ENCODE measurements around the gene DENND5A. TPM values are rescaled to one million over a fixed set of nuclear protein-coding genes. Genes with fewer than 3 reads are reported as not detected.

The DENND5A gene
- total and polyA plus RNA-seq, 9 of the 15 experiments (the other 6 are each of a cell fraction or from before 2014, with no cell fraction given) = 11.7 to 130 (median 46.3) TPM

GRCh38 chr11:9176550-9176949, 88.6 kb downstream of the DENND5A start:
- Histone ChIP-seq H4K20me1 (replicated peaks; ENCODE audit: control insufficient read depth, insufficient read depth, low read length) (no peaks in the 10 kb centered on the region), H3K27ac (ENCODE audit: extremely low read depth, low read depth, low read length) (no peak overlapping the region), H3K4me2 (ENCODE audit: insufficient read depth, low read length) (no peak overlapping the region), H3K36me3 (ENCODE audit: control insufficient read depth, insufficient read depth, low read length) (peaks cover 62% of the 10 kb centered on the region), H3K4me1 (replicated peaks in 1 of 2; ENCODE audit: control insufficient read depth in 2 of 2, insufficient read depth in 2 of 2, low read length in 2 of 2) (no peaks in the 10 kb centered on the region), H3K79me2 (ENCODE audit: control insufficient read depth, insufficient read depth, low read length) (no peaks in the 10 kb centered on the region), H3K9me1 (ENCODE audit: control insufficient read depth, insufficient read depth, low read length) (no peaks in the 10 kb centered on the region), H3K4me3 (no peak overlapping the region), H2AFZ (ENCODE audit: low read depth, low read length) (no peak overlapping the region), H3K27me3 (ENCODE audit: control insufficient read depth in 2 of 2, insufficient read depth in 2 of 2, low read length in 2 of 2) (no peaks in the 10 kb centered on the region), H3K9me3 (replicated peaks; ENCODE audit: control insufficient read depth, insufficient read depth, low read depth, low read length) (no peaks in the 10 kb centered on the region), H3K9ac (ENCODE audit: insufficient read depth in 1 of 2, low read depth in 2 of 2, low read length in 2 of 2) (no peak overlapping the region)
- no TSS peak for BruUV-seq (replicated peaks)
- no peak for TF ChIP-seq DIDO1 (tag; IDR thresholded peaks at IDR 0.05; ENCODE audit: low read depth)
- TF ChIP-seq HDAC1 (IDR thresholded peaks at IDR 0.05) = no peak
- TF ChIP-seq ELF1 (tag; IDR thresholded peaks at IDR 0.05) = no peak
- TF ChIP-seq IRF2 (CRISPR knock-in tag; IDR thresholded peaks at IDR 0.05) = no peak
- TF ChIP-seq DMBX1 (CRISPR knock-in tag; IDR thresholded peaks at IDR 0.05; ENCODE audit: borderline replicate concordance) = no peak
- TF ChIP-seq NFIC (IDR thresholded peaks at IDR 0.05) = no peak
- no peak for TF ChIP-seq FOXJ2 (tag; IDR thresholded peaks at IDR 0.05)
- TF ChIP-seq, protein P1, sequence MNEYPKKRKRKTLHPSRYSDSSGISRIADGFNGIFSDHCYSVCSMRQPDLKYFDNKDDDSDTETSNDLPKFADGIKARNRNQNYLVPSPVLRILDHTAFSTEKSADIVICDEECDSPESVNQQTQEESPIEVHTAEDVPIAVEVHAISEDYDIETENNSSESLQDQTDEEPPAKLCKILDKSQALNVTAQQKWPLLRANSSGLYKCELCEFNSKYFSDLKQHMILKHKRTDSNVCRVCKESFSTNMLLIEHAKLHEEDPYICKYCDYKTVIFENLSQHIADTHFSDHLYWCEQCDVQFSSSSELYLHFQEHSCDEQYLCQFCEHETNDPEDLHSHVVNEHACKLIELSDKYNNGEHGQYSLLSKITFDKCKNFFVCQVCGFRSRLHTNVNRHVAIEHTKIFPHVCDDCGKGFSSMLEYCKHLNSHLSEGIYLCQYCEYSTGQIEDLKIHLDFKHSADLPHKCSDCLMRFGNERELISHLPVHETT (CRISPR knock-in tag; conservative IDR thresholded peaks at IDR 0.05 in 1 of 2, IDR thresholded peaks at IDR 0.05 in 1 of 2) = no peak
- TF ChIP-seq, protein P2, sequence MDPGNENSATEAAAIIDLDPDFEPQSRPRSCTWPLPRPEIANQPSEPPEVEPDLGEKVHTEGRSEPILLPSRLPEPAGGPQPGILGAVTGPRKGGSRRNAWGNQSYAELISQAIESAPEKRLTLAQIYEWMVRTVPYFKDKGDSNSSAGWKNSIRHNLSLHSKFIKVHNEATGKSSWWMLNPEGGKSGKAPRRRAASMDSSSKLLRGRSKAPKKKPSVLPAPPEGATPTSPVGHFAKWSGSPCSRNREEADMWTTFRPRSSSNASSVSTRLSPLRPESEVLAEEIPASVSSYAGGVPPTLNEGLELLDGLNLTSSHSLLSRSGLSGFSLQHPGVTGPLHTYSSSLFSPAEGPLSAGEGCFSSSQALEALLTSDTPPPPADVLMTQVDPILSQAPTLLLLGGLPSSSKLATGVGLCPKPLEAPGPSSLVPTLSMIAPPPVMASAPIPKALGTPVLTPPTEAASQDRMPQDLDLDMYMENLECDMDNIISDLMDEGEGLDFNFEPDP (CRISPR knock-in tag; IDR thresholded peaks at IDR 0.05) = no peak
- TF ChIP-seq, protein P3, sequence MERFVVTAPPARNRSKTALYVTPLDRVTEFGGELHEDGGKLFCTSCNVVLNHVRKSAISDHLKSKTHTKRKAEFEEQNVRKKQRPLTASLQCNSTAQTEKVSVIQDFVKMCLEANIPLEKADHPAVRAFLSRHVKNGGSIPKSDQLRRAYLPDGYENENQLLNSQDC (CRISPR knock-in tag; IDR thresholded peaks at IDR 0.05) = no peak
- TF ChIP-seq MAX (CRISPR knock-in tag; IDR thresholded peaks at IDR 0.05) = no peak
- no peak for TF ChIP-seq ZNF253 (CRISPR knock-in tag; conservative IDR thresholded peaks at IDR 0.05)
- no peak for TF ChIP-seq TRIM24 (IDR thresholded peaks at IDR 0.05)
- TF ChIP-seq, protein P4, sequence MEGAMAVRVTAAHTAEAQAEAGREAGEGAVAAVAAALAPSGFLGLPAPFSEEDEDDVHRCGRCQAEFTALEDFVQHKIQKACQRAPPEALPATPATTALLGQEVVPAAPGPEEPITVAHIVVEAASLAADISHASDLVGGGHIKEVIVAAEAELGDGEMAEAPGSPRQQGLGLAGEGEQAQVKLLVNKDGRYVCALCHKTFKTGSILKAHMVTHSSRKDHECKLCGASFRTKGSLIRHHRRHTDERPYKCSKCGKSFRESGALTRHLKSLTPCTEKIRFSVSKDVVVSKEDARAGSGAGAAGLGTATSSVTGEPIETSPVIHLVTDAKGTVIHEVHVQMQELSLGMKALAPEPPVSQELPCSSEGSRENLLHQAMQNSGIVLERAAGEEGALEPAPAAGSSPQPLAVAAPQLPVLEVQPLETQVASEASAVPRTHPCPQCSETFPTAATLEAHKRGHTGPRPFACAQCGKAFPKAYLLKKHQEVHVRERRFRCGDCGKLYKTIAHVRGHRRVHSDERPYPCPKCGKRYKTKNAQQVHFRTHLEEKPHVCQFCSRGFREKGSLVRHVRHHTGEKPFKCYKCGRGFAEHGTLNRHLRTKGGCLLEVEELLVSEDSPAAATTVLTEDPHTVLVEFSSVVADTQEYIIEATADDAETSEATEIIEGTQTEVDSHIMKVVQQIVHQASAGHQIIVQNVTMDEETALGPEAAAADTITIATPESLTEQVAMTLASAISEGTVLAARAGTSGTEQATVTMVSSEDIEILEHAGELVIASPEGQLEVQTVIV (CRISPR knock-in tag; IDR thresholded peaks at IDR 0.05; ENCODE audit: borderline replicate concordance) = no peak
- POLR2A ChIA-PET = interaction anchor here (0.8 to 1.2 kb wide), 2 partner anchors 10 to 284 kb away, joined by 3 read pairs; partner anchors contain the start of gene ZNF143
- ATAC-seq (no peak), FAIRE-seq (no peak), DNase-seq (ENCODE audit: extremely low read depth in 1 of 4, low spot score in 3 of 4) (no peak)
- CTCF ChIA-PET (ENCODE audit: low intra/inter-chr PET ratio) = no interaction called here
- in situ Hi-C loops (cut with MboI) (no loop called here), intact Hi-C loops (cut with micrococcal nuclease) (no loop called here)
